Smooth muscle cell (in vitro differentiated cells): ENCODE measurements around the gene ADAMTSL2. TPM values are rescaled to one million over a fixed set of nuclear protein-coding genes. Genes with fewer than 3 reads are reported as not detected.

Experiments
- DNase-seq: peaks from one replicate; lab custom pipeline; 2025; ENCODE audit not compliant: unreplicated experiment; lab: John Stamatoyannopoulos, UW
- H2AFZ ChIP-seq: fragments of 200-600 bp; sonication (generic); 2 replicates; pipeline ENCODE4 v1.6.0; 2016; ENCODE audit warnings: antibody characterized with exemption, low read depth, mild to moderate bottlenecking
- H3F3A ChIP-seq: fragments of 200-600 bp; sonication (generic); 2 replicates; pipeline ENCODE4 v1.6.0; 2017; ENCODE audit warnings: antibody characterized with exemption, low read depth
- H3K27ac ChIP-seq: fragments of 200-600 bp; sonication (generic); 2 replicates; pipeline ENCODE4 v1.5.1; 2016; ENCODE audit warnings: low read depth, mild to moderate bottlenecking
- H3K27me3 ChIP-seq: fragments of 200-600 bp; sonication (generic); 2 replicates; pipeline ENCODE4 v1.6.1; 2016; ENCODE audit warnings: low read depth, mild to moderate bottlenecking
- H3K36me3 ChIP-seq: fragments of 200-600 bp; sonication (generic); 2 replicates; pipeline ENCODE4 v1.5.1; 2016; ENCODE audit warnings: low read depth
- H3K4me1 ChIP-seq: fragments of 200-600 bp; sonication (generic); 2 replicates; pipeline ENCODE4 v1.5.1; 2016; ENCODE audit warnings: low read depth
- H3K4me2 ChIP-seq: fragments of 200-600 bp; sonication (generic); 2 replicates; pipeline ENCODE4 v1.6.0; 2016; ENCODE audit warnings: mild to moderate bottlenecking
- H3K4me3 ChIP-seq: fragments of 200-600 bp; sonication (generic); 2 replicates; pipeline ENCODE4 v1.5.1; 2016; ENCODE audit warnings: mild to moderate bottlenecking
- H3K79me2 ChIP-seq: fragments of 200-600 bp; sonication (generic); 2 replicates; pipeline ENCODE4 v1.6.0; 2016; ENCODE audit warnings: low read depth, mild to moderate bottlenecking
- H3K9ac ChIP-seq: fragments of 200-600 bp; sonication (generic); 2 replicates; pipeline ENCODE4 v1.6.0; 2016; ENCODE audit warnings: low read depth
- H3K9me3 ChIP-seq: fragments of 200-600 bp; sonication (generic); replicated peaks from 2 replicates; pipeline ENCODE4 v1.5.1; 2016; ENCODE audit warnings: low read depth
- H4K20me1 ChIP-seq: fragments of 200-600 bp; sonication (generic); 2 replicates; pipeline ENCODE4 v1.6.0; 2016; ENCODE audit warnings: low read depth
- WGBS: methylation state at CpG from one replicate; pipeline ENCODE4 v1.1.7; 2016; ENCODE audit warnings: low lambda C conversion rate; 5-methylcytosine and 5-hydroxymethylcytosine counted together
- polyA plus RNA-seq: library from polyadenylated mRNA; unstranded; fragments of >200 nt; fragmentation: Nextera tagmentation; extraction: Ambion mirVana; gene quantifications from 2 replicates; pipeline ENCODE4 v1.2.1, GENCODE V29; 2016
- total RNA-seq: library from RNA; depleted of rRNA; stranded (reverse); fragments of >200 nt; gene quantifications from 2 replicates; pipeline ENCODE4 v1.2.3, GENCODE V29; 2014
- TF ChIP-seq, protein P1 (sequence below): fragments of 200-600 bp; sonication (generic); IDR thresholded peaks from 2 replicates; pipeline ENCODE4 v1.5.1; 2017; ENCODE audit warnings: borderline replicate concordance, mild to moderate bottlenecking, antibody characterized with exemption; ENCODE audit not compliant: insufficient read depth, poor library complexity, severe bottlenecking

The ADAMTSL2 gene
- total and polyA plus RNA-seq, 2 experiments from 2014 or later, result 8.1 to 10.5 TPM

DNA sequence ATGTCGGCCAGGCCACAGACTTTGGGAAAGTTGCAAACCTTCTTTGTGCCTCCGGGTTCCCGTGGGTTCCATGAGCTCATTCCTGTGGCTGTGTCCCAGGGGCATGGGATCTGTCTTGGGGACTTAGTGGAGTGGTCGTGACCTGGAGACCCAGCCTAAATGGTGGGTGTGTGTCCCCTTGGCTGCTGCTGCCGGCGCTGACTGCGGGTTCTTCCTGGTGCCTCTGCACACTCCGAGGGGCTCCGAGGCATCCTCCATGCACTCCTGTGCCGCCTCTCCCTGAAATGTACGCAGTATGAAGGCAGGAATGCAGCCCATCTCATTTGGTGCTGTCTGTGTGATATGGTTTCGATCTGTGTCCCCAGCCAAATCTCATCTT lies 34.6 kb upstream of the ADAMTSL2 start:
- Histone ChIP-seq H3K36me3 (no peaks in the 10 kb centered on the region), H3K27ac (no peak overlapping the region), H3F3A (no peaks in the 10 kb centered on the region), H3K9me3 (no peaks in the 10 kb centered on the region), H3K79me2 (no peaks in the 10 kb centered on the region), H3K4me3 (no peak overlapping the region), H2AFZ (no peak overlapping the region), H4K20me1 (no peaks in the 10 kb centered on the region), H3K4me2 (no peak overlapping the region), H3K9ac (no peak overlapping the region), H3K4me1 (no peaks in the 10 kb centered on the region), H3K27me3 (no peaks in the 10 kb centered on the region)
- 84% methylated on average over 12 of the region's 12 CpGs for WGBS
- no peak for DNase-seq
- TF ChIP-seq, protein P1, sequence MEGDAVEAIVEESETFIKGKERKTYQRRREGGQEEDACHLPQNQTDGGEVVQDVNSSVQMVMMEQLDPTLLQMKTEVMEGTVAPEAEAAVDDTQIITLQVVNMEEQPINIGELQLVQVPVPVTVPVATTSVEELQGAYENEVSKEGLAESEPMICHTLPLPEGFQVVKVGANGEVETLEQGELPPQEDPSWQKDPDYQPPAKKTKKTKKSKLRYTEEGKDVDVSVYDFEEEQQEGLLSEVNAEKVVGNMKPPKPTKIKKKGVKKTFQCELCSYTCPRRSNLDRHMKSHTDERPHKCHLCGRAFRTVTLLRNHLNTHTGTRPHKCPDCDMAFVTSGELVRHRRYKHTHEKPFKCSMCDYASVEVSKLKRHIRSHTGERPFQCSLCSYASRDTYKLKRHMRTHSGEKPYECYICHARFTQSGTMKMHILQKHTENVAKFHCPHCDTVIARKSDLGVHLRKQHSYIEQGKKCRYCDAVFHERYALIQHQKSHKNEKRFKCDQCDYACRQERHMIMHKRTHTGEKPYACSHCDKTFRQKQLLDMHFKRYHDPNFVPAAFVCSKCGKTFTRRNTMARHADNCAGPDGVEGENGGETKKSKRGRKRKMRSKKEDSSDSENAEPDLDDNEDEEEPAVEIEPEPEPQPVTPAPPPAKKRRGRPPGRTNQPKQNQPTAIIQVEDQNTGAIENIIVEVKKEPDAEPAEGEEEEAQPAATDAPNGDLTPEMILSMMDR, result no peak

GRCh38 chr9:133502112-133502511 lies 32.4 kb upstream of the ADAMTSL2 start:
- TF ChIP-seq, protein P1, result no peak
- no peak for DNase-seq
- no peaks in the 10 kb centered on the region for H4K20me1 ChIP-seq
- H3K4me2 ChIP-seq, result no peak overlapping the region
- 100% methylated on average over 1 of the region's 1 CpG for WGBS
- H3K36me3 ChIP-seq, result no peaks in the 10 kb centered on the region
- H3K4me1 ChIP-seq, result no peaks in the 10 kb centered on the region
- no peaks in the 10 kb centered on the region for H3K79me2 ChIP-seq
- H3F3A ChIP-seq, result peaks cover 5% of the 10 kb centered on the region
- H3K4me3 ChIP-seq, result no peak overlapping the region
- no peak overlapping the region for H2AFZ ChIP-seq
- no peaks in the 10 kb centered on the region for H3K9me3 ChIP-seq
- no peak overlapping the region for H3K9ac ChIP-seq
- no peaks in the 10 kb centered on the region for H3K27me3 ChIP-seq
- H3K27ac ChIP-seq, result no peak overlapping the region

- 86% methylated on average over 13 of the region's 13 CpGs for WGBS
- H3K4me2 ChIP-seq, result peak overlapping the region; percentile 7
- H4K20me1 ChIP-seq, result no peaks in the 10 kb centered on the region
- H3K4me3 ChIP-seq, result no peak overlapping the region
- peaks cover 12% of the 10 kb centered on the region for H3K4me1 ChIP-seq
- TF ChIP-seq, protein P1, result no peak
- no peaks in the 10 kb centered on the region for H3K79me2 ChIP-seq
- peaks cover 5% of the 10 kb centered on the region for H3F3A ChIP-seq
- peak overlapping the region; percentile 25 for H3K27ac ChIP-seq
- H3K27me3 ChIP-seq, result no peaks in the 10 kb centered on the region
- H3K36me3 ChIP-seq, result no peaks in the 10 kb centered on the region
- no peak overlapping the region for H3K9ac ChIP-seq
- H2AFZ ChIP-seq, result no peak overlapping the region
- DNase-seq, result no peak
- no peaks in the 10 kb centered on the region for H3K9me3 ChIP-seq
Measured at GRCh38 chr9:133505186-133505830, 29.2 kb upstream of the ADAMTSL2 start.
